MM.1S (cell line): ENCODE results near the gene RAB6C.
"Not testable (repeated sequence)": the region's sequence is repeated elsewhere in the genome, so short reads cannot be mapped to it uniquely, and the experiment has no call there.

ENCODE experiments used
- DNase-seq: peaks from one replicate; pipeline ENCODE4 v3.0.0-alpha.2; 2015
- H2AFZ ChIP-seq: fragments of 300-600 bp; sonication (generic); 2 replicates; pipeline ENCODE4 v1.6.0; 2016; ENCODE audit warnings: antibody characterized with exemption, low read length
- H3F3A ChIP-seq: fragments of 300-600 bp; sonication (generic); 2 replicates; pipeline ENCODE4 v1.6.1; 2016; ENCODE audit warnings: mild to moderate bottlenecking, antibody characterized with exemption, low read length, moderate library complexity, mixed read lengths; ENCODE audit not compliant: insufficient read depth
- H3K27ac ChIP-seq: fragments of 300-600 bp; sonication (generic); 2 replicates; pipeline ENCODE4 v1.5.1; 2016; ENCODE audit warnings: mild to moderate bottlenecking, low read length
- H3K27me3 ChIP-seq: fragments of 300-600 bp; sonication (generic); replicated peaks from 2 replicates; pipeline ENCODE4 v1.6.0; 2016; ENCODE audit warnings: low read length; ENCODE audit not compliant: insufficient read depth
- H3K36me3 ChIP-seq: fragments of 300-600 bp; sonication (generic); replicated peaks from 2 replicates; pipeline ENCODE4 v1.6.1; 2016; ENCODE audit warnings: mild to moderate bottlenecking, low read length, mixed read lengths; ENCODE audit not compliant: insufficient read depth
- H3K4me1 ChIP-seq: fragments of 300-600 bp; sonication (generic); 2 replicates; pipeline ENCODE4 v1.6.1; 2016; ENCODE audit warnings: low read length, mixed read lengths
- H3K4me2 ChIP-seq: fragments of 300-600 bp; sonication (generic); 2 replicates; pipeline ENCODE4 v1.6.0; 2016; ENCODE audit warnings: low read depth, low read length
- H3K4me3 ChIP-seq: fragments of 300-600 bp; sonication (generic); 2 replicates; pipeline ENCODE4 v1.5.1; 2016; ENCODE audit warnings: low read length, mixed read lengths
- H3K79me2 ChIP-seq: fragments of 300-600 bp; sonication (generic); 2 replicates; pipeline ENCODE4 v1.6.1; 2016; ENCODE audit warnings: mixed run types, low read length, mixed read lengths
- H3K9ac ChIP-seq: fragments of 300-600 bp; sonication (generic); 2 replicates; pipeline ENCODE4 v1.6.1; 2016; ENCODE audit warnings: low read length, mixed read lengths
- H3K9me2 ChIP-seq: fragments of 300-600 bp; sonication (generic); replicated peaks from 2 replicates; pipeline ENCODE4 v1.6.1; 2016; ENCODE audit warnings: mild to moderate bottlenecking, low read length, mixed read lengths; ENCODE audit not compliant: insufficient read depth
- H3K9me3 ChIP-seq: fragments of 300-600 bp; sonication (generic); replicated peaks from 2 replicates; pipeline ENCODE4 v1.6.1; 2016; ENCODE audit warnings: mild to moderate bottlenecking, low read length, mixed read lengths; ENCODE audit not compliant: insufficient read depth
- H4K20me1 ChIP-seq: fragments of 300-600 bp; sonication (generic); 2 replicates; pipeline ENCODE4 v1.6.1; 2016; ENCODE audit warnings: mild to moderate bottlenecking, low read length, moderate library complexity, mixed read lengths; ENCODE audit not compliant: insufficient read depth
- CTCF ChIP-seq: fragments of 300-600 bp; sonication (generic); IDR thresholded peaks from 2 replicates; pipeline ENCODE4 v1.5.1; 2016; ENCODE audit warnings: antibody characterized with exemption, low read length, mixed read lengths
- EZH2 ChIP-seq: fragments of 300-600 bp; sonication (generic); optimal IDR thresholded peaks from 2 replicates; pipeline ENCODE3; 2017; ENCODE audit warnings: low read depth, mild to moderate bottlenecking, antibody characterized with exemption, low read length, mixed read lengths
- EZH2phosphoT487 ChIP-seq: fragments of 300-600 bp; sonication (generic); IDR thresholded peaks from 2 replicates; pipeline ENCODE4 v1.6.1; 2018; ENCODE audit warnings: antibody characterized with exemption, low read length

RAB6C gene

GRCh38 chr2:129945557-129945956 lies 33.9 kb upstream of the RAB6C start:
- Histone ChIP-seq H4K20me1 (no peaks in the 10 kb centered on the region), H3K9me3 (no peaks in the 10 kb centered on the region), H2AFZ (no peak overlapping the region), H3K9me2 (no peaks in the 10 kb centered on the region), H3K4me1 (no peaks in the 10 kb centered on the region), H3K79me2 (no peaks in the 10 kb centered on the region), H3K9ac (no peak overlapping the region), H3K27me3 (no peaks in the 10 kb centered on the region), H3F3A (no peaks in the 10 kb centered on the region), H3K27ac (no peak overlapping the region), H3K4me3 (no peak overlapping the region), H3K36me3 (no peaks in the 10 kb centered on the region), H3K4me2 (no peak overlapping the region)
- no peak for TF ChIP-seq EZH2phosphoT487
- no peak for DNase-seq

- H3K36me3 ChIP-seq, H3K9me3 ChIP-seq, H3K9me2 ChIP-seq, DNase-seq, H3F3A ChIP-seq, H3K4me2 ChIP-seq, H3K27me3 ChIP-seq, H3K4me1 ChIP-seq, H4K20me1 ChIP-seq, H3K9ac ChIP-seq, H3K4me3 ChIP-seq, H3K79me2 ChIP-seq, H2AFZ ChIP-seq, H3K27ac ChIP-seq: not testable (repeated sequence)
These were observed 31.8 kb upstream of the RAB6C start for GRCh38 chr2:129947712-129948111.

- H3K79me2 ChIP-seq, H3K27me3 ChIP-seq, H3K4me1 ChIP-seq, H4K20me1 ChIP-seq, H3K4me2 ChIP-seq, H2AFZ ChIP-seq, H3K9ac ChIP-seq, H3F3A ChIP-seq, H3K9me3 ChIP-seq, DNase-seq, H3K27ac ChIP-seq, H3K36me3 ChIP-seq, H3K9me2 ChIP-seq, H3K4me3 ChIP-seq: not testable (repeated sequence)
These were observed 23.3 kb upstream of the RAB6C start for GRCh38 chr2:129956171-129956570.

GRCh38 chr2:129957891-129958290 lies 21.6 kb upstream of the RAB6C start:
- Histone ChIP-seq H3F3A (no peaks in the 10 kb centered on the region), H3K4me2 (no peak overlapping the region), H3K27ac (no peak overlapping the region), H3K4me1 (no peaks in the 10 kb centered on the region), H3K9me2 (no peaks in the 10 kb centered on the region), H3K9ac (no peak overlapping the region), H3K4me3 (no peak overlapping the region), H4K20me1 (no peaks in the 10 kb centered on the region), H3K36me3 (no peaks in the 10 kb centered on the region), H3K27me3 (no peaks in the 10 kb centered on the region), H3K79me2 (no peaks in the 10 kb centered on the region), H3K9me3 (no peaks in the 10 kb centered on the region), H2AFZ (no peak overlapping the region)
- no peak for TF ChIP-seq EZH2phosphoT487
- TF ChIP-seq CTCF: no peak
- TF ChIP-seq EZH2: no peak
- no peak for DNase-seq

- H3K27me3 ChIP-seq, H3K9me2 ChIP-seq, H3K36me3 ChIP-seq, DNase-seq, H3K9me3 ChIP-seq, H3K9ac ChIP-seq, H3K4me1 ChIP-seq, H3K79me2 ChIP-seq, H3F3A ChIP-seq, H3K4me2 ChIP-seq, H2AFZ ChIP-seq, H4K20me1 ChIP-seq, H3K4me3 ChIP-seq, H3K27ac ChIP-seq: not testable (repeated sequence)
These were observed 20.7 kb upstream of the RAB6C start for GRCh38 chr2:129958736-129959135.

- not testable (repeated sequence) for H3K27me3 ChIP-seq, DNase-seq, H3K9me3 ChIP-seq, H2AFZ ChIP-seq, H4K20me1 ChIP-seq, H3F3A ChIP-seq, H3K9me2 ChIP-seq, H3K4me2 ChIP-seq, H3K79me2 ChIP-seq, H3K4me1 ChIP-seq, H3K9ac ChIP-seq, H3K27ac ChIP-seq, H3K4me3 ChIP-seq, H3K36me3 ChIP-seq
These were observed 10.9 kb upstream of the RAB6C start for GRCh38 chr2:129968605-129969004.
